HG02884 (cell line): ENCODE results near the gene PPARD.
"Not testable (repeated sequence)": the region's sequence is repeated elsewhere in the genome, so short reads cannot be mapped to it uniquely, and the experiment has no call there.

ENCODE experiments used
- ATAC-seq: cut with Tn5 transposase; IDR thresholded peaks from one replicate; pipeline ENCODE4 v1.9.1; 2021; ENCODE audit warnings: mild to moderate bottlenecking, moderate library complexity; ENCODE audit not compliant: unreplicated experiment

The PPARD gene

GRCh38 chr6:35435074-35435837 lies 92.9 kb downstream of the PPARD start:
- no peak for ATAC-seq

GRCh38 chr6:35436071-35436857 lies 93.9 kb downstream of the PPARD start:
- no peak for ATAC-seq

DNA sequence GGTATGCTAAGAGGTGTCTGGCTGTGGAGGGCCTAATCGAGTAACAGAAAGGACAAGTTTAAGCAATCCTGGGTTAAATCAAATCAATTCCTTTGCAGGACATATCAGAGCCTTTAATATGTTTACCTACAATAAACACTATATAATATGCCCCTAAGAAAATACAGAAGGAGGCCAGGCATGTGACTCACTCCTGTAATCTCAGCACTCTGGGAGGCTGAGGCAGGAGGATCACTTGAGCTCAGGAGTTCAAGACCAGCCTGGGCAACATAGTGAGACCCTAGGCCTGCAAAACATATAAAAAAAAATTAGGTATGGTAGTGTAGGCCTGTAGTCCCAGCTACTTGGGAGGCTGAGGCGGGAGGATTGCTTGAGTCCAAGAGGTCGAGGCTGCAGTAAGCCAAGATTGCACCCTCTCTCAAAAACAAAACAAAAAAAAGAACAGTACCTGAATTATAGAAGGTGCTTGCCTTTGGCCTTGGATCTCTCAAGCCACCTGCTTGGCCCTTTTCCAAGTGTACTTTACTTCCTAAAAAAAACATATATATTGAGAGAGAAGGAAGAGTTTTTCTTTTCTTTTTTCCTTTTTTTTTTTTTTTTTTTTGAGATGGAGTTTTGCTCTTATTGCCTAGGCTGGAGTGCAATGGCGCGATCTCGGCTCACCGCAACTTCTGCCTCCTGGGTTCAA lies 96.2 kb downstream of the PPARD start:
- not testable (repeated sequence) for ATAC-seq

GRCh38 chr6:35439308-35439707 lies 97.0 kb downstream of the PPARD start:
- no peak for ATAC-seq

GRCh38 chr6:35441205-35441604 lies 98.8 kb downstream of the PPARD start:
- no peak for ATAC-seq

DNA sequence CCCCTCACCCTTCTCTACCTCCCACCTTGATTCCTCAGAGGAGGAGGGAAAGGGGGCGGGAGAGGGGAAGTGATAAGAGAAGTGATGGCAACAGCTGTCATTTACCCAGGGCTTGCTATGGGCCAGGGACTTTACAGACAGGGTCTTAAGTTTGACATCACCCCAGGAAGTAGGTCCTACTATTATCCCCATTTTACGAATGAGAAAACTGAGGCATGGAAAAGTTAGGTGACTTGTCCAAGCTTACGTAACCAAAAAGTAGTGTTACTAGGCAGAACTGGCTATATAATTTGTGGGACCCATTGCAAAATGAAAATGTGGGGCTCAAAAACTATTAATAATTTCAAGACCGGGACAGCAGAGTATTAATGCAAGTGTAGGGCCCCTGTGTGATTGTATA lies 99.3 kb downstream of the PPARD start:
- no peak for ATAC-seq

DNA sequence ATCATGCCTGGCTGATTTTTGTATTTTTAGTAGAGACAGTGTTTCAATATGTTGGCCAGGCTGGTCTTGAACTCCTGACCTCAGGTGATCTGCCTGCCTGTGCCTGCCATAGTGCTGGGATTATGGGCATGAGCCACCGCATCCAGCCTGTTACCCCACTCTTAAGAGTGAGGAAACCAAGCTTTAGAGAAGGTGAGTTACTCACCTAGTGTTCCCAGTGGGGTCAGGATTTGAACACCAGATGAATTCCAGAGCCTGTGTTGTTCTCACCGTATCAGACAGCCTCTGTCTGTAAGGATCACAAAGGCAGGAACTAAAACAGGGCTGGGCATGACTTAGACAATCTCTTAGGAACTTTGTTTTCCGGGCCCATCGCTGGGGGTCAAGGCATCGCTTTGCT lies 100.3 kb downstream of the PPARD start:
- ATAC-seq: no peak

DNA sequence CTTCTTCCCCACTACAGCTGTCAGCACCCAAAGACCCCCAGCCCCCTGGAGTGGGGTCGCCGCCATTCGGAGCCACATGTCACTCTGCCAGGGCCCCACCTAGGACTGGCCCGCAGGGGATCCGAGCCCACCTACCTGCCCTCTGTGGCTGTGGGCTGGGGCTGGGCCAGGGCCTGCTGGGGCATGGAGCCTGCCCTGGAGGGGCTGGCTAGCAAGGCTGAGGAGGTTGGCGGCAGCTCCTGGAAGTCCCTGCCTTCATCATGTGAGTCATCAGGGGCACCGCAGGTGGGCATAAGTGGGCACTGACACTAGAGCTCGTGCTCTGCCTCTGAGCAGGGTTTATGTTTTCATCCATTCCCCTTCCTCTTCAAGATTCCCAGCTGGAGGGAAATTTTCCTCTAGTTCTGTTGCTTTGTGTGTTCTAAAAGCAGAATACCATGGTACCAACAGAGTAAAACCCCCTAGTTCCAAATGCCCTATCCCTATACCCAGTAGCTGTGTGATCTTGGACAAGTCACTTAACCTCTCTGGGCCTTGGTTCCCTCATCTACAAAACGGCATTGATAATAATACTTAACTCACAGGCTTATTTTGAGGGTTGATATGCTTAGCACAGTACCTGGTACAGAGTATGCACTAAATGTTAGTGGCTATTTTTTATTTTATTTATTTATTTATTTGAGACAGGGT lies 101.1 kb downstream of the PPARD start:
- ATAC-seq: no peak

GRCh38 chr6:35445691-35446090 lies 103.3 kb downstream of the PPARD start:
- no peak for ATAC-seq

GRCh38 chr6:35448191-35448590 lies 105.8 kb downstream of the PPARD start:
- ATAC-seq: no peak

GRCh38 chr6:35449287-35449881 lies 107.0 kb downstream of the PPARD start:
- no peak for ATAC-seq

- ATAC-seq: no peak
Measured at GRCh38 chr6:35451354-35452182, 109.2 kb downstream of the PPARD start.

- peak; percentile 85 for ATAC-seq
Measured at GRCh38 chr6:35452183-35453090, 110.1 kb downstream of the PPARD start, which contains the start of gene FANCE. Gene FANCE, plus strand, starts transcription at chr6:35452338. Its CDS starts 208 bp downstream, at chr6:35452546.

DNA sequence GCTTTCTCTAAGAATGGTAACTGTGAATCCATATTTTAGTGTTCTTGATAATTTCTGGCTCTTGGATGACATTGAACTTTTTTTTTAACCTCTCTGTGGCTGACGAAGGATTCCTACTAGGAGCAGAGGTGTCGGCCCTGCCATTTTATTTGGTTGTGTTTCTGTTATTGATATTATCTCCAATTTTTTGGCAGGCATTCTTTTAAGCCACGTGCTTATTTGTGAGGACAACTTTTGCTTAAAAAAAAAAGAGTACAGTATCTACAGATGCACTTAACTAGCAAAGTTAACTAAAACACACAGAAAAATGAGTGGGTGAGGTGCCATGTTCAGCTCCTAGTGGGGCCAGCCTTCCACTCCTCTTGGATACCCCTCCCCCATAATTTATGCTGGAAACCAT lies 110.9 kb downstream of the PPARD start:
- no peak for ATAC-seq

DNA sequence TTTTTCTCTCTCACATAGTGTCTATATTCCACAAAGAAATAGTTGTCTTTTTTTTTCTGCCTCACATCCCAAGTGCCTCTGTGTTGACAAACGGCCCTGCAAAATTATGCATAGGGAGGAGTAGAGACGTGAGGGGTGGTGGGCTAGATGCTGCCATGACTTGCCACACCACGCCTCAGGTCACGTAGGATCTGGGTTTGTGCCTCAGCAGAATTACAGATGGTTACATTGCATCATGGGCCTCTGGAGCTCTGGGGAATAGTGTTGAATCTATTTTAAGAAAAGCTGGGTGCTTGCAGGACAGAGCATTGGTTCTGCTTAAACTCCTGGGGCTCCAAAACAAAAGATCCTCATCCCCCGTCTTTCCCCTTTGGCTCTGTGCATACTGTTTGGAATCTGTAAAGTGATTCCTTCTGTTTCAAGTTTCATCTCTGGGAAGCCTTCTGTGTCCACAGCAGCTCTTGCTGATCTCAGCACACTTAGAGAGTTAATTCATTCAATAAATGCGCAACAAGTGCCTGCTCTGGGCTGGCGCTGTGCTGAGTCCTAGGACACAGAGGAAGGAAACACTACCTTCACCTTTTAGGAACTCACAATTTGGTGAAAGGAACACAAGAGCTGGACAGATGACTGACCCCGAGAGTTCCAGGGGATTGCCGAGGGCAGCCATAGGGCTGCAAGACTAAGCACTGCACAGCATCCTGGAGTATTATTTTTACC lies 112.2 kb downstream of the PPARD start:
- no peak for ATAC-seq

DNA sequence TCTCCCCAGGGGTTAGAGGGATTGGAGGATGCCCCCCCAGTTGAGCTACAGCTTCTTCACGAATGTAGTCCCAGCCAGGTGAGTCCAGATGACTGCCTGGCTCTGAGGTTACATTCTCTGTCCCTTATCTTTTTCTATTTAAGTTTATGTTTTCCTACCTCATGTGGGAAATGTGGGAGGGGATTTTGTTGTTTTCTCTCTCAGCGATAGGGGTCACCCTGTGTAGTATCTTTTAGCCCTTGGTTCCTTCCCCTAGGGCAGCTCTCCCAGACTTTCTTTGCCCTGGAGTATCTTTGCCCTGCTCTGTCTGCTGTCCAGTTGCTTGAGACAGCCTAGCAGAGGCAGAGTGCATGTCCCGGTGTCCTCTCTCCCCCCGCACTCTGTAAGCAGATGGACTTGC lies 115.5 kb downstream of the PPARD start:
- ATAC-seq: no peak

GRCh38 chr6:35461270-35461669 lies 118.9 kb downstream of the PPARD start:
- ATAC-seq: no peak

- no peak for ATAC-seq
Measured at GRCh38 chr6:35463292-35463691, 120.9 kb downstream of the PPARD start.
